ENCODE results near the gene MCMBP. TPM values are rescaled to one million over a fixed set of nuclear protein-coding genes. Genes with fewer than 3 reads are reported as not detected.
A peak's percentile ranks its signal among the peaks of the same experiment; 100 is the strongest.

The MCMBP gene
- total RNA-seq, 2 experiments from 2014 or later, result 53.8 to 77.5 TPM

GRCh38 chr10:119893845-119894427, 21.3 kb upstream of the MCMBP start:
- Histone ChIP-seq H3K9me3 (ENCODE audit: low read length) (peaks cover 10% of the 10 kb centered on the region; the same call in 1 of the 2 replicates), H2AFZ (ENCODE audit: low read length) (no peak overlapping the region), H3K4me2 (ENCODE audit: low read length) (peak overlapping the region; percentile 83), H3K9me2 (ENCODE audit: insufficient read depth, low read length) (no peaks in the 10 kb centered on the region), H4K20me1 (ENCODE audit: insufficient read depth, low read length) (peaks cover 6% of the 10 kb centered on the region; the same call in 1 of the 2 replicates), H3K79me2 (ENCODE audit: insufficient read depth, low read depth, low read length) (peaks cover 60% of the 10 kb centered on the region), H3K4me3 (ENCODE audit: low read depth, low read length, poor library complexity, severe bottlenecking) (peak overlapping the region; percentile 89), H3K4me1 (ENCODE audit: insufficient read depth, low read length, poor library complexity, severe bottlenecking) (peaks cover 18% of the 10 kb centered on the region), H3K27ac (ENCODE audit: low read depth, low read length, poor library complexity, severe bottlenecking) (no peak overlapping the region), H3K36me3 (ENCODE audit: insufficient read depth, low read length) (peaks cover 28% of the 10 kb centered on the region)
- intact Hi-C loops (cut with micrococcal nuclease; ENCODE audit: unreplicated experiment), result no loop called here
- CTCF ChIA-PET (ENCODE audit: unreplicated experiment), result no interaction called here
- no peak for DNase-seq (ENCODE audit: low spot score)
- BruUV-seq (replicated peaks), result no TSS peak
- POLR2A ChIA-PET, result interaction anchor here (4.4 kb wide), 1 partner anchor 21 kb away, joined by 39 read pairs; the partner anchor contains the start of gene MCMBP
- TF ChIP-seq CTCF (conservative IDR thresholded peaks at IDR 0.05; ENCODE audit: low read length) (no peak), EZH2phosphoT487 (IDR thresholded peaks at IDR 0.05; ENCODE audit: borderline replicate concordance, low read depth, low read length) (no peak)

GRCh38 chr10:119893074-119893473, 20.4 kb upstream of the MCMBP start:
- DNase-seq (ENCODE audit: low spot score), result peak; percentile 30
- H4K20me1 ChIP-seq (ENCODE audit: insufficient read depth, low read length), result peaks cover 6% of the 10 kb centered on the region; the same call in 1 of the 2 replicates
- peak overlapping the region; percentile 89 for H3K4me3 ChIP-seq (ENCODE audit: low read depth, low read length, poor library complexity, severe bottlenecking)
- TF ChIP-seq CTCF (conservative IDR thresholded peaks at IDR 0.05; ENCODE audit: low read length), result no peak
- no peak for TF ChIP-seq EZH2phosphoT487 (IDR thresholded peaks at IDR 0.05; ENCODE audit: borderline replicate concordance, low read depth, low read length)
- ChIA-PET POLR2A (interaction anchor here (1.0 to 4.4 kb wide), 4 partner anchors 10 to 174 kb away, joined by 3 to 39 read pairs (median 6); partner anchors contain the start of gene MCMBP), CTCF (ENCODE audit: unreplicated experiment) (no interaction called here)
- H3K27ac ChIP-seq (ENCODE audit: low read depth, low read length, poor library complexity, severe bottlenecking), result peak overlapping the region; percentile 37
- BruUV-seq (replicated peaks), result TSS peak; percentile 74
- H3K79me2 ChIP-seq (ENCODE audit: insufficient read depth, low read depth, low read length), result peaks cover 54% of the 10 kb centered on the region
- H3K4me2 ChIP-seq (ENCODE audit: low read length), result peak overlapping the region; percentile 83
- no peaks in the 10 kb centered on the region for H3K9me2 ChIP-seq (ENCODE audit: insufficient read depth, low read length)
- H3K36me3 ChIP-seq (ENCODE audit: insufficient read depth, low read length), result peaks cover 20% of the 10 kb centered on the region
- intact Hi-C loops (cut with micrococcal nuclease; ENCODE audit: unreplicated experiment), result no loop called here
- H2AFZ ChIP-seq (ENCODE audit: low read length), result peak overlapping the region; percentile 97; the same call in 1 of the 2 replicates
- H3K4me1 ChIP-seq (ENCODE audit: insufficient read depth, low read length, poor library complexity, severe bottlenecking), result peaks cover 18% of the 10 kb centered on the region
- peaks cover 10% of the 10 kb centered on the region; the same call in 1 of the 2 replicates for H3K9me3 ChIP-seq (ENCODE audit: low read length)
